Left kidney (tissue), 2 donors: ENCODE data around the gene ADAM22. TPM values are rescaled to one million over a fixed set of nuclear protein-coding genes. Genes with fewer than 3 reads are reported as not detected.

Experiments used
- DNase-seq: peaks from one replicate; pipeline ENCODE4 v3.0.0-alpha.2; 2013
- polyA plus RNA-seq: library from polyadenylated mRNA; unstranded; fragments of 120-200 nt; gene quantifications from one replicate; pipeline ENCODE4 v1.2.1, GENCODE V29; 2013; ENCODE audit not compliant: insufficient read length

Gene ADAM22
- polyA plus RNA-seq, 1 donor: 14.2 TPM

- no peak for DNase-seq
Observed at GRCh38 chr7:88215295-88215694, 281.2 kb downstream of the ADAM22 start.

DNA sequence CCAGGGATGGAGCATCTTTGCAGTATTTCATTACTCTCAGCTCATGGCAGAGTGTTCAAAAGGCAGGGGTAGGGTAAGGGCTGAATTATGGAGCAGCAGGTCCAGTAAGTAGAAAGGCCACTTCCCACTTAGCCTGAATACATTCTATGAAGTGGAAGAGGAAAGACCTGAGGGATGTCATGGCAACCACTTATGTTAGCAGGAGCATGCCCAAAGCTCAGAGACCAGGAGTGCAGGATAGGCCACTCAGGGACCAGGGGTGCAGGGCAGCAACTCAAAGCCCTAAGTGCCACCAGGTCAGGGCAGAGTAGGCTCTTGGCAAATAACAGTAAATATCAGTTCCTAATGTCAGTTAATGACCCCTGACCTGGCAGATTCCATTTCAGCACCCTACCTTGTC, 282.2 kb downstream of the ADAM22 start:
- DNase-seq: no peak

DNA sequence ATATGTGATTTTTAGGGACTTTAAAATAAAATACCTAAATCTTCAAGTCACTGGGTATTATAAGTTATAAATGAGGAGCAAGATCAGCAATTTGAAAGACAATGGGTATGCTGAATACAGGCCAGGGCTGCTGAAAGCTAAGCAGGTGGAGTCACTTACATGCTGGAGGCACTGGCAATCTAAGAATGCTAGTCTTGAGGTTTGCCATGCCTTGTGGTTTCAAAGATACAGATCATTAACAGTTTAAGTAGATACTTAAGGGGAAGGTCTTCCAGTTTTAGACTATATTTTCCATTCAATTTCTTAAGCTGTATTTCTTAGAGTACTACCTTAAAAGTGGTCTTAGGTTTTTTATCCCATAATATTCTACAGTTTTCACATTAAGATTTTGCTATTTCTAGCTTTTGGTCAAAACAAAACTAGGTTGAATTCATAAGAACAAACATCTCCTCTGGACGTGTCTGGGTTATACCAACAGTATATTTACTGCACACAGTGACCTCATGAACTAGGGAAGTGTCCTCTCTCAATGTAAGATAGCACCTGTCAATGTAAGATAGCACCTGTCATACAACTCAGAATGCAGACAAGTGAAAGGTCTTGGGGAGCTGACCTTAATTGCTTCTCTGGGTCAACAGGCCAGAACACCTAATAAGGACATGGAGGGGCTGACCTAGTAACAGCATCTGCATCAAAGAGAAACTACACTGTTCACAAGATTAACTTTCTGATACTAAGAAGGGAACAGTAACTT, 283.8 kb downstream of the ADAM22 start:
- DNase-seq: no peak

DNA sequence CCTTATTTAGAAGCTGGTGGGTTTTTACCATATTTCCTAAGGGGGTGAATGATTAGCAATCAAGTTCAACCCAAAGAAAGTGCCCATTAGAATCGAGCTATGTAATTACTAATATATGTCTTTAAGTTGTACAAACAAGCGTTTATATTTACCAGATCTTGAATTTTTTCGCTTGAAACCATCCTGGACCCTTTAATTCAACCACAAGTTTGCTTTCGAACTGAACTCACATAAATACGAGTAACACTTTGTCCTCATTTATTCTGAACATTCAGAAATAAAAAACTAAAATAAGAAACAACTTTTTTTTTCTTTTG, 284.3 kb downstream of the ADAM22 start:
- no peak for DNase-seq

DNA sequence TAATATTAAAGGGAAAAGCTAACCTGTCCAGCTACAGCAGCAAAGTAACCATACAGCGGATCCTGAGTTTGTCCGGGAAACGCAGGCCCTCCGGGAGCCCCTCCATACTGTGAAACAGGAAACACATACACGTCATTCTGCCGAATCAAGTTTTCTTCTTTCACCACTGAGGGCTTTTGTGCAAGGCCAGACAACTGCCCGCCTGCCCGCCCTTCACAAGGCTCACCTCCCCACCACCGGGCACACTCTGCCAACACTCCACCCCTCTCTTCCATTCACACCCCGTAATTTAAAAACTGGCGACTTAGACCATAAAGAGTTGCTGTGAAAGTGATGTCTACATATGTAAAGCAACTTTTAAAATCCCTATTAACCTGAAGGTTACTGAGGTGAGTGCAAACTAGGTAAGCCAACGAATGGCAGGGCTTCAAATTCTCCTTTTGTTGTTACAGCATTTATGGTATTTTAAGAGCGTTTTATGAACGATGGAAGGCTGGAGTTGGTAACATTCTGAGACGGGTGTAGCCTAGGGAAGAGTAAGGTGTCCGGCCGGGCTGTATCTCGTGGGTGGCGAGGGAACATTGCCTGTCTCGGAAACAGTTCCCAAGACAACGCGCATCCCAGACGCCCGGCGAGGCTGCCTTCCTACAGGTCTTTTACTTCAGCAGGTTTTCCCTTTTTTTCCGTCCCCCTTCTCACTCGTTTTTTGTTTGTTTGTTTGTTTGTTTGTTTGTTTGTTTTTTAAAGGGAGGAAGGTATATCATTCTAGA, 285.0 kb downstream of the ADAM22 start:
- peak; percentile 66 for DNase-seq

DNA sequence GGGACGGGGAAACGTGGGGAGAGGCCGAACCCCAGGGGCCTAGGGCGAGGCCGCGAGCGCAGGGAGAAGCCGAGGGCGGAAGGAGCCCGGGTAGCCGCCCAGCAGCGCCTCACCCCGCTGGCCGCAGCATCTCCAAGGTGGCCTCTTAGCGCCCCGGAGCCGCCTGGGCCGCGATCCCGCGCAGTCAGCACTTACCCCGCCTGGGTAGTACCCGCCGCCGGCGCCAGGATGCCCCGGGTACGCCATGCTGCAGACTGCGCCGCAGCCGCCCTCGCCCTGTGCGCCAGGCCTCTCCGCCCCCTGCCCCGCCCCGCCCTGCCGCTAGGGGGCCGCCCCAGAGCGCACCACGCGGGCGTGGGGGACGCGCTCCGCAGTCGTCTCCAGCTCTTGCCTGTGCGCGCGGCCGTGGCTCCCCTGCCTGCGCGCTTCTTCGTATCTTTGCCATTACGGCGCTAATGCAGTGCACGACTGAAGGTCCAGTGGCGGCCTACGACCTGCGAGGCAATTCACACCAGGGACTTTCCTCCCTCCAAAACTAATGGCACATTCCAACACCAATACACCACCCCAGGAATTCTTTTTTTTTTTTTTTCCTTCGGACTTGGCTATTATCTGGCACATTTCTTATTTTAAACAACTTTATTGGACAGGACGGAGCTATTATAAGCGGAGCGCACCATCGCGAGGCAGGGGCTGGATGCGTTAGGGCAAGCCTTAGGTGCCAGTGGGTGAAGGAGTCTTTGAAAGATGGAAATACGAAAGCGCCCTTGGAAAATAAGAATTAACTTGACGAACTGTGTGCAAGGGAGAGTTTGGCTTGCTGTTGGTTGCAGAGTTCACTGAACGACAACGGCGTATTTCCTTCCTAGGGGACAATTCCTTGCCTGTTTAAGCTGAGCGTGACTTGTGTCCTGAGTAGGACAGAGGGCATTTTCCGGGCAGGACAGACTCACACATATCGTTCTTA, 286.0 kb downstream of the ADAM22 start, which contains the start of gene SRI:
Gene SRI (minus strand): TSS at position 258 of the 967 bp plus-strand sequence. CDS start 12 bp downstream, at position 246.
- DNase-seq: peak; percentile 79

DNA sequence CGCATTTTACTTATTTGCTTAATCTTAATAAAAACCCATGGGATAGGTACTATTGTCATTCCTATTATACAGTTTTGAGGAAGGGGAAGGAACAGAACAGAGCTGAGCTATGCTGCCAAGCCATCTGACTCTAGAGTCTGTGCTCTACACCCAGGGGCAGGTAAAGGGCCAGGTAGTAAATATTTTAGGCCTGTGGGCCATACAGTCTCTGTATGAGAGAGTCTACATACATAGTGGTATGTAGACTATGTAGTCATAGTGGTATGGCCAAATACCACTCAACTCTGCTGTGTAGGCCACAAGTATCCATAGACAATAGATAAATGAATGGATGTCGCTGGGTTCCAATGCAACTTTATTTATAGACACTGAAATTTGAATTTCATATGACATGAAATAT, 289.2 kb downstream of the ADAM22 start:
- DNase-seq: no peak

DNA sequence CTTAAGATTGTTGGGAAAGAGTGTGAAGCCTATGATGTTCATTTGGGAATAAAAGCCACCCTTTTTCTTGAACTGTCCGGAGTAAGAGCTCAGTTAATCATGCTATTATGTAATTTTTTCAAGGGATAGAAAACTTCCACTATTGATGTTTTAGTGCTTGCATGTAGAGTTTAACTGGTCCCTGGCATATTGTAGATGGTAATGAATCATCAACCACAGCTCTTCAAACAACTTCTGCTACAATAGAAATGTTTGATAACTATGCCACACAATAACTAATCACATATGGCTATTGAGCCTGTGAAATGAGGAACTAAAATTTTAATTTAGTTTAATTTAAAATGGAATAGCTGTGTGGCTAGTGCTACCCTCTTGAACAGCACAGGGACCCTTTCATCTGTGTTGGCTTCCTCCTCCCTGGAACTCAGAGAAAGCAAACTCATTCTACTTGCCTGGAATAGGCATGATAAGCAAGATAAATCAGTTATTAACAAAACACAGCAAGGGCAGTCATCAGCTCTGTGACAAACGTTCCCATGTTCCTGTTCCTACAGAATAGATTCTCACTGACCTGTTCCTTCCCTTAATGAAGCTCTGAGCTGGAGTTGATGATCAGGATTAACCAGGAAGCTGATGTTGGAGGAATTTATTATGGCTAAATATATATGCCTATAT, 290.7 kb downstream of the ADAM22 start:
- DNase-seq: no peak

DNA sequence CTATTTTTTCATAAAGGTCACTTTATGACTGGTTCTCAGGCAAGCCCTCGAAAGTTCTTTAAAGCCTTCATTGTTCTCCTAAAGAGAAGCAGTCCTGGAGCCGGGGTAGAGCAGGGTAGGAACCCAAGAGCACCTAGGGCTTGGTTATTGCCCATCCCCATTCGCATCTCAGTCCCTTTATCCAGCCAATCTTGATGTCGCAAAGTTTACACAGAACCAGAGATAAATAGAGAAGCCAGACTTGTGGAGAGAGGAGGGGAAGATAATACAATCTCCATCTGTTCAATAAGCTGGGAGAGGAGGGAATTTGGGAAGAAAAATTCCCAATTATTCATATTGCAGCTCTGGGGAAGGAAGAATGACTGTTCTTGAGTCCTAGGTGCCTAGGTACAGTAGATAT, 292.1 kb downstream of the ADAM22 start:
- no peak for DNase-seq

DNA sequence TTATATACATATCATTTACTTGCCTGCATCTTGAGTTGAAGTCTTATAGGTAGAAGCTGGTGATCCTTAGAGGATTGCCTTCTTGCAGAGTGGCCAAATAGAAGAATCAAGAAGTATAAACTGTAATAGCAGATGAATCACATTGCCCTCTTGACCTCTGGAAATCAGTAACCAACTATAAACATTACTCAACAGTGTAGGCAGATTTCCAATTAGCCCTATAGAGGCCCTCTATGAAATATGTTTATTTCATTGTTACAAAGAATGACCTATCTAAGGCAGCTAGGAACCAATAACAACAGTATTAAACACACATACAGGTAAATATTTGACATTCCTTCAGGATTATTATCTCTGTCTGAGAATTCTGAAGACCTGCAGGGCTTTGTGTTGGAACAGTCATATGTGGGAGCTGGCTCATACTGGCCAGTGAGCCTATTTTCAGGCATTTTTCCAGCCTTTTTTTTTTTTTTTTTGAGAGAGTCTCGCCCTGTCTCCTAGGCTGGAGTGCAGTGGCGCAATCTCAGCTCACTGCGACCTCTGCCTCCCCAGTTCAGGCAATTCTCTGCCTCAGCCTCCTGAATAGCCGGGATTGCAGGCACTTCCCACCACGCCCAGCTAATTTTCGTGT, 292.9 kb downstream of the ADAM22 start:
- peak; percentile 25 for DNase-seq

DNA sequence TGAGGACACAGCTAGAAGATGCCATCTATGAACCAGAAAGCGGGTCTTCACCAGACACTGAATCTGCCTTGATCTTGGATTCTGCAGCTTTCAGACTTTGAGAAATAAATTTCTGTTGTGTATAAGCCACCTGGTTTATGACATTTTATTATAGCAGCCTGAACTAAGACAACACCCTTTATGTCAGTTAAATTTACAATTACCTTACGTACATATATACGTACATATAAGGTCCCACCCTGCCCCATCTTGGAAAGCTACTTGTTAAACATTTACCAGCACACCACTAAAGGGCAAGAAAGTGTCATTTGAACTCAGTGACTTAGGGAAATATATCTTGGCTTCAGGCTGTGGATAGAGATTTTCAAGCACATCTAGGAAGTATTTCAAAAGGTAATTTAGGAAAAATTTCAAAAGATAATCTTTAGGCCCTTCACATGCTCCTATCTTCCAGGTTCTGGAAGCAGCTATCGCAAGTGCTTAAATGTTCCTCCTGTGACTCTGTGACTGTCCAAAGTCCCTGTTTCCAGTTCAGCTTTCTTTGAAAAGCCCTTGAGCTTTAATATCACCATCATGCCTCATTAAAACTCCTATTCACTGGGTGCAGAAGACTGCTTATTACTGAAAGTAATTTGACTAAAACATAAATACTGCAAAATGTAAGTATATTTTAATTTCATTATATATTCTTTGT, 295.4 kb downstream of the ADAM22 start:
- no peak for DNase-seq

- DNase-seq: no peak
Observed at GRCh38 chr7:88230646-88231045, 296.6 kb downstream of the ADAM22 start.

- no peak for DNase-seq
Observed at GRCh38 chr7:88233828-88234227, 299.8 kb downstream of the ADAM22 start.

DNA sequence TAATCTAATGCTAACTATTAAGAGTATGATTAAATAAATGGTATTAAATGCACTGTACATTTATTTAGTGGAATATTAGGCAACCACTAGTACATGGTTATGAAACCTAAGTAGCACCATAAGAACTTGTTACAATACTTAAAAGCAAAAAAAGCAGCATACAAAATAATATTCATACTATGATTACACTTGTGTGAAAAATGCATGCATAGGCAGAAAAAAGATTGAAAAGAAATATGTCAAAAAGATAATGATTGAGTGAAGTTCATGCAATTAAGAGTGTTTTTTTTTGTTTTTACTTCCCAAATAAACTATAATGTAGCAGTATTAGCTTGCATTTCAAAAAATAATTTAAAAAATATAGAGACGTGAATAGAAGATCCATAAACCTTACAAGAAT, 305.8 kb downstream of the ADAM22 start:
- no peak for DNase-seq

GRCh38 chr7:88243345-88243909, 309.4 kb downstream of the ADAM22 start:
- peak; percentile 57 for DNase-seq

GRCh38 chr7:88244258-88244657, 310.2 kb downstream of the ADAM22 start:
- DNase-seq: no peak
